Adrenal gland (tissue), 5 donors: ENCODE measurements around the gene ETV6.

Experiments used
- CTCF ChIP-seq, 6 experiments: fragments of 450-650 bp in 4 of 6; fragments of 200-600 bp in 2 of 6; sonication (generic) in 1 of 6; IDR thresholded peaks; 1 replicate in 5 of 6; 2 replicates in 1 of 6; pipeline versions ENCODE4 v1.5.1 to v1.8.0; 2016 to 2021; ENCODE audit warnings: antibody characterized with exemption in 6 of 6, mild to moderate bottlenecking in 2 of 6, moderate library complexity in 1 of 6
- POLR2A ChIP-seq, 2 donors: fragments of 450-650 bp; IDR thresholded peaks; one replicate each; pipeline ENCODE4 v1.6.1; 2017; ENCODE audit warnings: antibody characterized with exemption in 2 of 2, mild to moderate bottlenecking in 2 of 2, moderate library complexity in 1 of 2
- donor health status: DM: no; HTN: no; CAD: no.

DNA sequence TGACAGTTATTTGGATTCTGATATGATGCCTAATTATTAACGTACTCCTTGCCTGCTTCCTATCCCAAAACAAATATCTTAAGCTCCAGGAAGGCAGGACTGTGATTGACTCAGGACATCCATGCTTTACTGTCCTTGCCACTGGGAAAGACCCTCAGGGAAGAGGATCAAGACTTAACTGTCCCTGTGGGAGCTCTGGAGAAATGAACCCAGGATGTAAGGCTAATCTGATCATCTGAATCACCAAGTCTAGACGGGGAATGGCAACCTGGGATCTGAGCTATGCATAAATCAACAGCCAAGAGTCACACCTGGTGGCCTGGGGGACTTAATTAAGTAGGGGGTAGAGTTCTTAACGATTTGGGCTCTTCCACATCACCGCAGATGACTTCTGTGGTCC is 268.0 kb downstream of the ETV6 start:
- TF ChIP-seq CTCF (IDR thresholded peaks at IDR 0.05) (no peak), POLR2A (IDR thresholded peaks at IDR 0.05) (no peak)
